Limb (tissue), 2 donors: ENCODE measurements around the gene CXADR.

ENCODE experiments used
- DNase-seq, 2 donors: peaks; one replicate each; pipeline ENCODE4 v3.0.0-alpha.2; 2016; ENCODE audit errors: extremely low spot score in 2 of 2

The CXADR gene

DNA sequence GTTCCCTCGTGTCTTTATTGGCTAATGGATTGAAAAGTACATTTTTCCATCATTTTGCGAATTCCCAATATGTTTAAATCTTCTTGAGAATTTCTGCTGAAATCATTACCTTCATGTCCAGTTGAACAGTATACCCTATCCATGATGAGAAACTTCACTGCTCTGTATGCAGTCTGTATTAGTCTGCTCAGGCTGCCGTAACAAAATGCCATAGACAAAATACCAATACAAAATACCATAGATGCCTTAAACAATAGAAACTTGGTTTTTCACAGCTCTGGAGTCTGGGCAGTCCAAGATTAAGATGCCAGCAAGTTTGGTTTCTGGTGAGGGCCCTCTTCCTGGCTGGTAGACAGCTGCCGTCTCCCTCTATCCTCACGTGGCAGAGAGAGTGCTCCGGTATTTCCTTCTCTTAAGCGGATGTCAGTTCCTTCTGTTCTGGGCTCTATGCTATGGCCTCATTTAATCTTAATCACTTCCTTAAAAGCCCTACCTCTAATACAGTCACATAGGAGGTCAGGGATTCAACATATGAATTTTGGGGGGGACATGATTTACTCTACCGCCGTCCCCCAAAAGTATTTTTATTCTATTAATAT lies 27.0 kb downstream of the CXADR start:
- DNase-seq: no peak

DNA sequence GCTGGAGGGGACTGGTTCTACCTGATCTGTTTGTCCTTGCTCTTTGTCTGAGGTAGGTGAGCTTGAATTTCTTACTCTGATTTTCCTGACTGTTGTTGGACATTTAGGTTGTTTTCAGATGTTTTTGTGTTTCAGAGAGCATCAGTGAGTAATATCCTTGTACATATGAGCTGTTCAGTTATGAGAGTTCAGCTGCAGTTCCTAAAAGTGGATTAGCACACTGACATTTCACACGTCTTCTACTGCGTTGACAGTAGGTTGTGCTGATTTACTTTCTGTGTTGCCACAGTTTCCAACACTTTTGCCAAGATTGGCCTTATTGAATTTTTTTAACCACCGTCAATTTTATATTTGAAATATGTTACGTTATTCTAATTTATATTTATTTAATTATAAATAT lies 27.7 kb downstream of the CXADR start:
- no peak for DNase-seq

DNA sequence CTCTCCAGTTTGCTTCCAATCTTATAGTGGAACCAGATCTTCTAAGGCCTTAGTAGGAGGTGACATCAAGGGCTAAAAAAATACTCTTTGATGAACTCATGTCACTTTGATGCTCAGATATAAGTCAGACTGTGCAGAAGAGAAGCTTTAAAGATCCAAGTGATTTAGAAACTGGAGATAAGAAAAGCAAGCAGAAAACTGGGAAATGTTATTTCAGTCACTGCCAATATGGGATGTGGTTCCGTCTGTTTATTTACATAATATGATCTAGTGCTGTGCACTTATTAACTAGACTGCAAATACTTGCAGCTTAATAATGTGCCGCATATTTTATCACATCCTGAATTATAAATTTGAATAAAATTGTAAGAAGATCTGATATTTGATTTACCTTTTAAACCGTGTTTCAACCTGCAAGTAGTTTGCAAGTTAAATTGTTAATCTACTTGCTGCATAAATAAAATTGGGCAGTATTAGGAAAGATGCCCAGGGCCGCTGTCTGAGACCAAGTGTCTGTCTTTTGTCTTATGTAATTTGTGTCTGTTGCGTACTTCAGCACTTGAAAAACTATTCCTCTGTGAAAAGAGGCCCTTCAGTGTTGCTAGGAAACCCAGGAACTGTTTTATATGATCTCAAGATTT lies 29.6 kb downstream of the CXADR start:
- DNase-seq: no peak

DNA sequence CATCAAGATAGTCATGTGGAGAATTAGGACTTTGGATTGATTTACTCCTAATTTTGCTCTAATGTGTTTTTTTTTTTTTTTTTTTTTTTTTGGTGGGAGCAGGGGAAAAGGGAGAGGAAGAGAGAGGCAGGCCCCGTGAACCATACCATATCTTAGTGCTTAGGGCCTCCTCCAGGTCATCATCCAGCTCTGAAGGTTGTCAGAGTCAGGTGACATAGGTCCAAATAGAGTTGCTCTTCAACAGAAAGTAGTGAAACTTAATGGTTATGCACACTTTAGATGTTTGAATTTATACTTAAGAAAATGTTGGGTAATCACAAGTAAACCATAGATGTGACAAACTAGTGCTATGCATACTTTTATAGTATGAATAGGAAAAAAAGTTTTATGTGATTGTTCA lies 32.2 kb downstream of the CXADR start:
- no peak for DNase-seq

DNA sequence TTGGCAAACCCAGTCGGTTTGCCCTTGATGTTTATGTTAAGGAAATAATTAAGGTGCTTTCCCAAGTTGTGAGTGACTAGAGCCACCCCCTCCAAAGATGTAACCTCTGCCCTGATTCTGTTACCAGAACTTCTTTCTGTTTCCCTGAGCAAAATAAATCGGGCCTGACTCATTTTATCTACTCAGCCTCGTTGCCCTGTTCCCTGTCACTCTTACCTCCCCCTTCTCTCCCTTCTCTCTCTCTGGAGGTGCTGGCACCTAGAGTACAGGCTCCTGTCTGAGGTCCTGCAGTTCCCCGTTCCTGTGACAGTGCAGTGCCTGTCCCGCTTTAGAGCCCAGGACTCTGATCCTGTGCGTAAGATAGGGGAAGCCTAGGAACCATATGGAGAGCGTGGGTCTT lies 35.4 kb downstream of the CXADR start:
- DNase-seq: no peak

DNA sequence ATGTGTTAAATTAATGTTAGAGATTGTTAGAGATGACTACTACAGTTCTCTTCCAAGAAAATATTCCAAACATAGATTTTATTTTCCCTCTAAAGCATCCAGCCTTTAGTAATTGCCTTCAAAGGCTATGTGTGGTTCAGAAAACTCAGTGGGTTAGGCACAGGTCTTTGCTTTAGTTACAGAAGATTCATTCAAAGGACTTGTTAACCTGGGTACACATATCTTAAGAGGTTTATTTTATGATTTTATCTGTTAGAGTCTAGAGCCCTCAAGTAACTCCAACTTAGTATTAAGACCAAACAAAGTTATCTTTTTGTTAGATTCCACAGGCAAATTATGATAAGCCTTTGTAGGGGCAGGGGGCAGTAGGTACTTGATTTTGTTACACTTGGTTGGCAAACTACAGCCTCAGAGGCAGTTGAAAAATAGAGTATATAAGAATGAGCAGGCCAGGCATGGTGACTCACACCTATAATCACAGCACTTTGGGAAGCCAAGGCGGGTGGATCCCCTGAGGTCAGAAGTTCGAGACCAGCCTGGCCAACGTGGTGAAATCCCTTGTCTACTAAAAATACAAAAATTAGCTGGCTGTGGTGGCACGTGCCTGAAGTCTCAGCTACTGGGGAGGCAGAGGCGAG lies 37.9 kb downstream of the CXADR start:
- DNase-seq: no peak

DNA sequence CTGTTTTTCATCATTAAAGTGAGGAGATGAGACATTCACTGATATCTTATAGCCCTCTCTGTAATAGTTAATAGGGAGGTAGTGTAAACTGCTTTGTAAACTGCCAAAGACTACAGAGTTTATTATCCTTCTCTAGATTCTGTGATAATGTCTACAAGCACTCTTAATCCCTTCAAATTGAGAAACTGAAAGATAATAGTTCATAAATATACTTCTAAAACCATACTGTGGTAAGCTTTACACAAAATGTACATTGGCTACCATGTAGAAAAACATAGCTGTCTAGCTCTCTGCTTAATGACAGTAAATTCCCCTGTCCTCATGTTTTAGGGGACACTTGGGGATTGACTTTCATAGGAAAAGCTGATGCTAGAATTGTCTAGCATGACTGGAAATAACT lies 39.6 kb downstream of the CXADR start:
- DNase-seq: no peak

DNA sequence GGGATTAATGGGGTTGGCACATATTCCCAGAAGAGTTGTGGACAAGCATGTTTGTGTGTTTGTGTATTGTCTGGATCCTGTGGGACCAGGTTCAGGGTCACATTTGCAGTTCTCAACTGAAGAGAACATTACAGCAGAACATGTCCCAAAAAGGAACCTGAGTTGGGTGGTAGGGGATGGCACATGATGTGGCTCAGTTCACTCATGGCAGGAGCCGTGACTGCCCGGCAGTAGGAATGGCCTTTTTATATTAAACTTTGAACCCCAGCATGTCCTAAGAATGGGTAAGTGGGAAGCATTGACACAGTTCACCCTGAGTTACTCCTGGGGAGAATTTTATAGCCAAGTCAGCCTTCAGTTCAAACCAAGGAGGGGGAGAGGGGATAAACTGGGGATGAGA lies 41.3 kb downstream of the CXADR start:
- no peak for DNase-seq

DNA sequence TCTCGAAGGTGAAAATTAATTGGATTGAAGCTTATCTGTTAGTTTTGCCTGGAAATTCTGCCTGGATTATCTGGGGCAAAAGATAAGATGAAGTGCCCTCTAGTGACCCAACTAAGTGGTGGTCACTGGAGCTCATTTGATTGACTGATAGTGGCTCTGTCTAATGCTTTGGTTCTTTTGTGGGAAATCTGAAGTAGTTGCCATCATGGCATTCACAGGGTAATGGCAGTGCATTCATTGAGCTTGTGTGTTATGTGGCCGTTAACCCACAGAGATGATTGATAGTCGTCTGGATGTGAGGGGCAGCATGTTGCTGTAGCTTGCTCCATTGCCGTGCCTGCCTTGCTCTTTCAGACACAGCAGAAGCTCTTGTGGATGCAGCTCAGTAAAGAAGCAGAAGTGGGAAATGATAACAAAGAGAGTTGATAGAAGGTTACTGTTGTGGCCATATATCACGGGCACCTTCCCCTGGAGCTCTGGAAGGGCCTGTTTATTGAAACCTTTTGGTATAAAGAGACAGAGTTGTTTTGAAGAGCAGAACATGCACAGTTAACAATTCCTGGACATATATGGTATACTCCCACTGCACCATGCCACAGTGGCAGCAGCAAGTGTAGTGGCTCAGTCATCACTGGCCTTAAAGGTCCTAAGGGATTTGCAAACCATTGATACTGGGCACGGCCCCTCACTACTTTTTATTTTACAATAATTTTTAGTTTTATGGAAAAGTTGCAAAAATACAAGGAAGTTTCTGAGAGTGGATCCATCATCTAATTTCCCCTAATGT lies 42.0 kb downstream of the CXADR start:
- no peak for DNase-seq

DNA sequence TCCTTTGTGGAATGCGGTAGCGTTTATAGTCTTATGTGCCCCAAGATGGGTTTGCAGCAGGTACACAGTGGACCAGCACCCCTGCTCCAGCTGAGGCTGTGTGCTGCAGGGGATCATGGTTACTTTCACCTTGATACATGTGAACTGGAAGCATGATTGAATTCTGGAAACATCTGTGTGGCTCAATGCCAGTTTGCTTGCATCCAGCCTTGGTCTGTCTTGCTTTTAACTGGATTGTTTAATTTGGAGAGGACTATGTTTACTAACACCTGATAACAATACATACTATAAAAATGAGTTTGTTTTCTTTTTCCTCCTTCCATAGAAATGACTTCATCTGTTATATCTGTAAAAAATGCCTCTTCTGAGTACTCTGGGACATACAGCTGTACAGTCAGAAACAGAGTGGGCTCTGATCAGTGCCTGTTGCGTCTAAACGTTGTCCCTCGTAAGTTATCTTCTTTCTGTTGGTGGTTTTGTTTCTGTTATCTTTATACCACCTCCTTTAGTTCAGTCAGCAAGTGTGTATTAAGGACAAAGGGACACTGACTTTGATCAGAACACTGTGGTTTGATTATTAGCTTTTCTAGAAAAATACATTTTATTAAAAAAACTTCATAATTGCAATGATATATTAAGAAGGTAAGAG lies 47.7 kb downstream of the CXADR start:
- no peak for DNase-seq

DNA sequence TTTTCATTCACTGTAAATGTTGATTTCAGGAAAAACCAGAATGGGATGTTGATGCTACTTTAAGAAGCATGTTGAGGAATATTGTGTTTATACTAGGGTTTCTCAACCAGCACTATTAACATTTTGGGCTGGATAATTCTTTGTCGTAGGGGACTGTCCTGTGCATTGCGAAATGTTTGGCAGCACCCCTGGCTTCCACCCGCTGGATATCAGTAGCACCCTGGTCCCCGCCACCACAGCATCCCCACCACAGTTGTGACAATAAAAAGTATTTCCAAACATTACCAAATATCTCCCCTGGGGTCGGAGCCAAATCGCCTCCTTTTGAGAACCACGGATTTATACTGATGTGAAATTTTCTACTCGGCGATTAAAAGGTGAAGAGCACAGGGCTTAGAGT lies 57.9 kb downstream of the CXADR start:
- no peak for DNase-seq

DNA sequence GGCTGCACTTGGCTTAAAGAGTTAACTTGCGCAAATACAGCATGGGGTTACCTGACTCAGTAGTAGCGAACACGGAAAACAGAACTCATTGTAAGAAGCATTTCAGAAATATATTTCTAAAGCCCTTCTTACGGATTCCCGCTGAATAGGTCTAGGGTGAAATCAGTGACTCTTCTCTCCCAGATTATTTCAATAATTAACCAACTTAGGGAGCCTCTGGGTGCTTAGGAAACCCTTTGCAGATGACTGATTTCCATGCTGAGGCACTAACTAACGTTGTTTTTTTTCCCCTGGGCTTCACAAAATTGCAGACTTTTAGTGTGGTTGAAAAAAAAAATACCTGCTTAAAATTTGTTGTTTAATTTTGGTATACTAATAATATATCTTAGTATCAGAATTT lies 59.6 kb downstream of the CXADR start:
- no peak for DNase-seq

DNA sequence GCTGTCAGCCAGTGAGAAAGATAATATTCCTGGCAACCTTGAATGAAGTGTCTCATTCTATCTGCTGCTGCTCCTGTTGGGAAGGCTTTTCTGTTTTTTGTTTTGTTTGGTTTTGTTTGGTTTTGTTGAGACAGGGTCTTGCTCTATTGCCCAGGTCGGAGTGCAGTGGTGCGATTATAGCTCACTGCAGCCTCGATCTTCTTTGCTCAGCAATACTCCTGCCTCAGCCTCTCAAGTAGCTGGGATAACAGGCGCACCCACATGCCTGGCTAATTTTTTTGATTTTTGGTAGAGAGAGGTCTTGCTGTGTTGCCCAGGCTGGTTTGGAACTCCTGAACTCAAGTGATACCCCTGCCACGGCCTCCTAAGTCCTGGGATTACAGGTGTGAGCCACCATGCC lies 62.2 kb downstream of the CXADR start:
- no peak for DNase-seq

DNA sequence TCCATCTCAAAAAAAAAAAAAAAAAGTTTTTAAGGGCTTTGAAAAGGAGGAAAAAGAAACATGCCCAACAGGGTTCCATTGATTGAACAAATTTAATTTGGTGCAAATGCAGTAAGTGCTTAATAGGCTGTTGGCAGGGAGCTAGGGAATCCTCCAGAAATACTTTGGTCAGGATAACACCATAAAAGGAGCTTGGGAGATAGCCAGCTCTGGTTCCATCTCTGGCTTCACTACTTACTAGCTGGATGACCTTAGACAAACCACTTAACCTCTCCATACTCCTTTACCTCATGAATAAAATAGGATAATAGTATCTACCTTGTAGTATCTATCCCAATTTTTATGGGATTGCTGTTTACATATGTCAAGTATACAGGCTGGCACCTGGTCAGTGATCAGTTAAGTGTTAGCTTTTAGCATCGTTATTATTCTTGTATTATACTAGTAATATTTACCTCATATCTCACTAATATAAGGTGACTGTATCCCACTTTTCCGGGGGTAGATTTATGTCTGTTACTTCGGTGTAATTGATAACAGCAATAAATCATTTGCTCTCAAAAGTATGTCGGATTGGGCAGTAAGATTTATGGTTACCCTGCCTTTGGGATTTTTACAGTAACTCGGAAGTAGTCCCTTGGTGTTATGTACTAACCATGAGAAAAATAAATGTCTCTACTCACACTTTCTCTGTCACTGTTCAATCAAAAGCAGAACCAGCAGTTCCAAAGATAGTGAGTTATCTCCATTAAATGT lies 63.4 kb downstream of the CXADR start:
- no peak for DNase-seq

DNA sequence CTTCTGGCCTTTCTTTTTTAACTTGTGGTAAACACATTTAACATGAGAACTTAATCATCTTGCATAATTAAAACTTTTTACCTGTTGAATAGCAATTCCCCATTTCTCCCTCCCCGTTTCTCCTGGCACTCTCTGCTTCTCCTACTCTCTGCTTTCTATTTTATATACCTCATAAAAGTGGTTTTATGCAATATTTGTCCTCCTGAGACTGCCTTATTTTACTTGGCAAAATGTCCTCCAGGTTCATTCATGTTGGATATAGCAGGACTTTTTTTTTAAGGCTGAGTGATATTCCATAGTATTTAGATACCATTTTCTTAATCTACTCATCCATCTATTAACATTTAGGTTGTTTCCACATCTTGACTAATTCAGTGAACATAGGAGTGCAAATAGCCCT lies 64.9 kb downstream of the CXADR start:
- DNase-seq: no peak

DNA sequence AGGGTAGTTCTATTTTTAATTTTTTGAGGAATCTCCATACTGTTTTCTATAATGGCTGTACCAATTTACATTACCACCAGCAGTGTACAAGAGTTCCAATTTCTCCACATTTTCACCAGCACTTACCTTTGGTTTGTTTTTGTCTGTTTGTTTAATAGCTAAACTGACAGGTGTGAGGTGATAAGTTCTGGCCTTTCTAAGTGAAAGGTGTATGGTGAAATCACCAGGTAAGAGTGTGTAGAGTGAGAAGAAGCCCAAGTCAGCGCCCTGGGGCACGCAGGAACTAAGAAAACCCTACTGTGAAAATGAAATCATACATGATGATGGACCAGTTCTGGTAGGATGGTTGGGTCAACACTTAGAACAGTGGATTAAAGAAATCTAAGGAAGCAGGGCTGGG lies 65.3 kb downstream of the CXADR start:
- no peak for DNase-seq

DNA sequence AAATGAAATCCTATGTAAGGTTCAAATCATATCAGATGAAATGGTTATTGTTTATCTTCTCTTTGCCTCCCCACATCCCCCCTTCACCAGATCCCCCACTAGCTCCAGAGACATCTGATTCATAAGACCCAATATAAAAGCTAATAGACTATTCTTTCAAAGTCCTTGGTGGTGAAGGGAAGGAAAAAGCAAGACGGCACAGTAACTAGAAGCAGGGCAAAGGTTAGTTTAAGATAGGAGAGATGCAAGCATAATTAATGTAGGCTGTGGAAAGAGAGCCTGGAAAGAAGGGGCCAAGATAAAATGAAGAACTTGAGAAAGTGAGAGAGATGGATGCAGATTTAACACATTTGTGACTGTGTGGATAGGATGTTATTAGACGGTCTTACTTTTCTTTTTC lies 66.0 kb downstream of the CXADR start:
- DNase-seq: no peak

DNA sequence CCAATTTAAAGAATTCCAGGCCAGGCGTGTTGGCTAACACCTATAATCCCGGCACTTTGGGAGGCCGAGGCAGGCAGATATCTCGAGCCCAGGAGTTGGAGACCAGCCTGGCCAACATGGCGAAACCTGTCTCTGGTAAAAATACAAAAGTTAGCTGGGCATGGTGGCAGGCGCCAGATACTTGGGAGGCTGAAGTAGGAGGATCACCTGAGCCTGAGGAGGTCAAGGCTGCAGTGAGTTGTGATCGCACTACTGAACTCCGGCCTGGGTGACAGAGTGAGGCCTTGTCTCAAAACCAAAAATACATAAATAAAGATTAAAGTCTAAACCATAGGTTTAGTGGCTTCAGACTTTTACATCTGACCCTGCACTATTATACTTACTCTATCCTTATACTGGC lies 67.5 kb downstream of the CXADR start:
- no peak for DNase-seq

DNA sequence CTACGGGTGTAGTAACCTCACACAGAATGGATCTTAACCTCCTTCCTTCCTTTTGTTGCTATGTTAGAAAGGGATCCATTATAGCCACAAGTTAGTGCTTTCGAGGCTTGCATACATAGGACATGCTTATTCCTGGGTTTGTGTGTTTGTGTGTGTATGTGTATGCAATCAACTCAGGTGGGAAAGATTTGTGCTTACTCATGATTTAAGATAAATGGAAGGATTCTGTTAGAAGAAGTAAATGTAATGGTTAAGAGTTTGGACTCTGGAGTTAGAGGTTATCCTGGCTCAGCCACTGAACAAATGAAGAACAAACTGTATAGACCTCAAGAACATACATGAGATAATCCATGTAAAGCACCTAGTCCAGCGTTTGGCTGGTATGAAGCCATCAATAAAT lies 71.1 kb downstream of the CXADR start:
- DNase-seq: no peak

DNA sequence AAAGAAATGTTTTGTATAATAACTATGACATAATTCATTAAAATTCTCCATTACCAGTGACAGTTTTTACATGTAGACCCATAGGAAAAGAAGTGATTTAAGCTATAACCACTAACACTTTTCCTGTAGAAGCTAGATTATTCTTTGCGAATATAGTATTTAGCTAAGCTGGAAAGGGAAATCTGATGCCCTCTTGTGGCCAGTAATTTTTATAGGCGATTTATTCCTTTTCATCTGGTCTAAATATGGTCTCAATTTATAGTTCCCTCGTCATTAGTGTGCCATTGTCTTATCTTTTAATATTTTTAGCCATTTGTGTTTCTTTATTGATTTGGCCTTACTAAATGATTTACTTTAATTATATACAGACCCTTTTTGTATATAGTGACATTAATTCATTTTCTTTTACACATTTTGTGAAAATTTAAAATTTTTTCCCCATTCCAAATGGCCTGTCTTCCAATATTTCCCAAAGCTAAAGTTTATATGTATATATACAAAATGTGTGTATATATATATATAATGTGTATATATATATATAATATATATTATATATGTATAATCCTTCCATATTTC lies 73.1 kb downstream of the CXADR start:
- DNase-seq: peak in 1 of 2 donors; percentile 72

DNA sequence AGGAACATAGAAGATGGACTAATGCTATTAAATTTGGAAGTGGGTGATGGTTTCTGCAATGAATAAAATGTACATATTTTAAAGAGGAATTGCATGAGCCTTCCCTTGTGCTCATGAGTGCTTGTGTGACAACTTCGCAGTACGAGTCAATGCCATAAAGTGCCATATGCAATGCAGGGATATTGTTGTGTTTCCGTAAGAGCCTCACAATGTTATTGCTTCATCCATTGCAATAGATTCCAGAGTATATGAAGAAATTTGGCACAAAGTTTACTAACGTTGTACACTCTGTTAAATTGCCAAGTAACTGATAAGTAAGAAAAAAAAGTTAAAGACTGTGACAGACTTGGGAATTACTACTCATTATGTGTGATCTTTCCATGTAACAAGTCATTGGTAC lies 77.6 kb downstream of the CXADR start:
- DNase-seq: no peak
